D341Med (cell line): ENCODE measurements around the gene GHDC.

Experiments used
- DNase-seq: peaks from one replicate; pipeline ENCODE4 v3.0.0; 2012; ENCODE audit warnings: low spot score

GHDC gene

DNA sequence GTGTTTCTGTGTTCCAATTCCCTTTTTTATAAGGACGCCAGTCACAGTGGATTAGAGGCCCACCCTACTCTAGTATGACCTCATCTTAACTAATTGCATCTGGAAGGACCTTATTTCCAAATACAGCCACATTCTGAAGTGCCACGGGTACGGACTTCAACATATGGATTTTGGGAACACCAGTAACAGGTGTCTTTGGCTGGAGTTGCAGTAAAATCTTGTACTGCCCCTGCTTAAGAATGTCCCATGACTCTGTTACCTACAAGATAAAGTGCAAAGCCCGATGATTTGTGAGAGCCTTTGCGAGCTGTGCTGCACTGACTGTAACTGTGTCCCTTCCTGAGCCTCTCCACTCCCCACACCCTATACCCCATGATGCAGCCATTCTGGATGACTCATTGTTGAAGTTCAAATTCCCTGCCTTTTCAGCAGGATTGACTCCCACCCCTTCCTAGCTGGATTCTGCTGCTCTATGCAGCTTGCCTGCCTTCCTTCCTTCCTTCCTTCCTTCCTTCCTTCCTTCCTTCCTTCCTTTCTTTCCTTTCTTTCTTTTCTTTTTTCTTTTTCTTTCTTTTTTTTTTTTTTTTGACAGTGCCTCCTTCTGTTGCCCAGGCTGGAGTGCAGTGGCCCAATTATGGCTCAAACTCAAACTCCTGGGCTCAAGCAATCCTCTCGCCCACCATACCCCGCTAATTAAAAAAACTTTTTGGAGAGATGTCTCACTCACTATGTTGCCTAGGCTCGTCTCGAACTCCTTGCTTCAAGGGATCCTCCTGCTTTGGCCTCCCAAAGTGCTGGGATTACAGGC, 11.2 kb downstream of the GHDC start:
- DNase-seq: no peak

- no peak for DNase-seq
Observed at GRCh38 chr17:42181851-42182207, 12.5 kb downstream of the GHDC start.

DNA sequence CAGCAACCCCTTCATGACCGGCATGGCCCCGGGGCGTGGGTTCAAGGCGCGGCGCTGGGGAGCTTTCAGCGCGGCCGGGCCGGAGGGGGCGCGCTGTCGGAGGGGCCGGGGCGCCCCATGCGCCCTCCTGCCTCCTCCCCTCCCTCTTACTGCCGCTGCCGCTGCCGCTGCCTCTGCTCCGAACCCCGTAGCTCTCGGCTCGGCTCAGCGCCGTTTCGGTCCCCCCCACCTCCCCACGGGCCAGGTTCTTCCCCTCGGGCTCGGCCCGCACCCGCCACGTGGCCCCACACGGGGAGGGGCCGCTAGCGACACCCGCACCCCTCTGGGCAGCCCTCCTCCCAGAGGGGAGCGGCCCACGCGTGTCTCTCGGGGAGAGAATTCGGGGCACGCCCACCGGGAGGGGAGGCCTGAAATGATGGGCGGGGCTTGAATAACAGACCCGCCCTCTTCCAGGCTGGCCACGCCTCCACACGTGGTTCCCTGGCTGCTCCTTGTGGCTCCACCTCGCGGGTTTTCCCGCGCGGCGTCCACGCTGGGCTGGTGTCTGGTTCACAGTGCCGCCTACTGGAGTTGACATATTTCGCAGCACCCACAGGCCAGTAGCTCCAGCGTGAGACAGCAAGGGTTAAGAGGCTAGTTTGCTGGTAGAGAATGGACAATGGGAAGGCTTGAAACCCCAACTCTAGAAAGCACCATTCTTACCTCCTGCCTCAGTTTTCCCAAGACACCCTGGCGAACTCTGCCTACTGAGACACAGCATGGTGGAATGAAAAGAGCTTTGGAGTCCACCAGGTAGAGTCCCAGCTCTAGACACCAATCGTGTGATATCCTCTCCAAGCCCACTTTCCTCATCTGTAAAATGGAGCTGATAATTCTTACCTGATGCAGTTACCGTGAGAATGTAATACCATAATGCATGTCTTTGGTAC, 13.1 kb downstream of the GHDC start, which contains the start of gene KCNH4:
TSS of gene KCNH4 (minus strand) at position 221 of the 929 bp plus-strand sequence. CDS start at position 24, 197 bp downstream.
- DNase-seq: peak; percentile 99

- peak; percentile 58 for DNase-seq
Observed at GRCh38 chr17:42180411-42180921, 13.8 kb downstream of the GHDC start.

DNA sequence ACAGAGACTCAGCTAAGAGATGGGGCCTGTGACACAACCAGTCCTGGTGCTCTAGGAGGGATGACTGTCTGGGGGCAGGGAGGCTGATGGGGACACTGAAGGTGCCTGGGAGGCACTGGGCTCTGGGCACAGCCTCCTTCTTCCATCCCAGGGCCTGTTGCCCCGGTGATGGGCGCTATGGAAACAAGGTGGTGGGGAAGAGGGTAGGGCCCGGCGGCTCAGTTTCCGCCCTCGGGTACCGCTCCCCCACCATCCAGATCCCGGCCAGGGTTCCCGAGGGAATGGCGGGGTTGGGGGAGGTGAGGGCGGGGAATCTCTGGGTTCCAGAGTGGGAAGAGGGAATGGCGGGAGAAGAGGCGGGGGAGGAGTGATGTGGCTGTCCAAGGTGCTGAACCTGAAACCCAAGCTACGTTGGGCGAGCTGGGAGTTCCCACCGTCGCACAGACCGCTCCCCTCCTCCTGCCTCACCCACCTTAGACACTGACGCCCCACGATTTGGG, 14.3 kb downstream of the GHDC start:
- peak; percentile 62 for DNase-seq

DNA sequence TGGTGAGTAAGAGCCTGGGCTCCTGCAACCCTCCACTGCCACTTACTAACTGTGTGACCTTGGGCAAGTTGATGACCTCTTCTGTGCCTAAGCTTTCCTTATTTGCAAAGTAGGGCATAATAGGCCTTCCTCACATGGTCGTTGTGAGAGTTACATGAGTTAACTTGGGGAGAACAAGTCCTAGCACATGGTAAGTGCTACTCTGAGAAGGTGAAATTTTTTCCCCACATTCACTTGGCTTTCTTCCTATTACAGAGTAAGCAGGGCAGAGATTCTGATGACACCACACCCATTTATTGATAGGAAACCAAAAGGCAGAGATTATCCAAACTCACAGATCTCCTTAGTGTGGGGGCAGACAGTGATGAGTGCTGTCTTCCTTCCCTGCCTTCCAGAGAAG, 15.0 kb downstream of the GHDC start:
- DNase-seq: no peak

GRCh38 chr17:42178817-42179216, 15.5 kb downstream of the GHDC start:
- DNase-seq: no peak

DNA sequence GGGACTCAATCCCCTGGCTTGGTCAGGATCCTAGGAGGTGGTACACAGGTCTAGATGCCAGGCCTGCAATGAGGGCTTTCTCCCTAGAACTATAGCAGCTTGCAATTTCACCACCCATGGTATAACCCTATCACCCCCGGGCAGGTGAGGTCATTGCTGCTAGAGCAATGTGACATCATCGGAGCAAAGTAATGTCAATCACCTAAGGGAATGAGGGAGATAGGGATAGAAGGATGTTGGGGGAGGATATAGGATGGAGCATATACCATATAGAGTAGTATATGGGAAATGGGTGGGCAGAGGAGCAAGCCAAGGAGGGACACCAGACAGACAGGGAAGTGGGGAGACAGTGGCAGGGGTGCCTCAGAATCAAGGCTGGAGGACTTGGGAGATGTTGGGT, 16.6 kb downstream of the GHDC start:
- no peak for DNase-seq

DNA sequence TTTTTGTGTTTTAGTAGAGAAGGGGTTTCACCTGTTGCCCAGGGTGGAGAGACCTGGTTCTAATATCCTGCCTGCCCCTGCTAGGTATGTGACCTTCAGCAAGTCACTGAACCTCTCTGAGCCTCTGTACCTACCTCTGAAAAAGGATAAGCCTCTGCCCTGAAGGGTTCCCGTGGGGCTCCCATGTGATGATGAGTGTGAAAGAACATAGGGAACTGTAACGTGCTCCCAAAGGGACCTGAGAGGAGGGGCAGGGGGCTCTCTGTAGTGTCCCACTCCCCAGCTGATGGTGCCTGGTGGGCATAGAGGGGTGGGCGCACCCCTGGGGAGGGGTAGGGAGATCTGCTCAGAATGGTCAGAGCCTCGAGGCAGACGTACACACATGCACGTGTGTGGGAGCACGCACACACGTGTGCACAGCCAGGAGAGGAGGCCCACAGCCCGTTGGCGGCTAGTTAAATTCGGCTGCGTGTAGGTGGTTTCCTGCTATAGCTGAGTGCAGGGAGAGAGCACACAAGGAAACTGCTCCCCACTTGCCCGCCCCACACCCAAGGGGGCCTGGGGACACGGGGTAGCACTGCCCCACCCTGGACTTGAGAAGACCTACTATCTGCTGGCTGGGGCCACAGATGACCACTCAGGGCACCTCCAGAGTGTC, 20.0 kb downstream of the GHDC start:
- no peak for DNase-seq

DNA sequence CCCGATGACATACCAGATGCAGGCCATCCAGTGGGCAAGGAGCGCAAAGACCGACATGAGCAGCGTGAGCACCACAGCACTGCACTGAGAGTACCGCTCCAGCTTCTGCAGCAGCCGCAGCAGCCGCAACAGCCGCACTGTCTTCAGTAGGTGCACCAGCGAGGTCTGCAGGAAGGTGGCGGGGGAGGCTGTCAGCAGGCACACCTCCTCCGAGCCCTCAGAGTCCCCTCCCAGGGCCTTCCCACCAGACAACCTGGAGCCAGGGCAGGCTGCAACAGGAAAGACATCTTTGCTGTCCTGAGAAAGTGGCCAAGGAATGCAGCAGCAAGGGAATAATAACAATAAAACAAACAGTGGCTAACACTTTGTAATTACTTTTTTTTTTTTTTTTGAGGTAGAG, 22.5 kb downstream of the GHDC start:
- DNase-seq: no peak

GRCh38 chr17:42169351-42169750, 24.9 kb downstream of the GHDC start:
- no peak for DNase-seq

GRCh38 chr17:42167807-42168206, 26.5 kb downstream of the GHDC start:
- DNase-seq: no peak

GRCh38 chr17:42166196-42166763, 28.0 kb downstream of the GHDC start:
- DNase-seq: no peak

DNA sequence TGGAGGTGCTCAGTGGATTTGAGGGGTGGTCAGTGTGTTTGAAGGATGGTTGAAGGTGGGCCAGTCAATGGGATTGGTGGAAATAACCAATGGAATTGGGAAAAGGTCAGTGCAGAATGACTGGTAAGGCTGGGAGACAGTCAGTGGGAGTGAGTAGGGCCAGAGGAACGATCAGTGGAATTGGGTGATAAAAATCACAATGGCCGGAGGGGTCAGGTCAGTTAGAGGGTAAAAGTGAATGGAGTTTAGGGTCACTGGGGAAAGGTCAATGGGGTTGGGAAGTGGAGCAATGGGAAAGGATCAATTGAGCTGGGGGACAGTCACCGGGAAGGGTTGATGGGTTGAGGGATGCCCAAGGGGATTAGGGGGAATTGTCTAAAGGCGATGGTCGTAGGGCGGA, 28.5 kb downstream of the GHDC start:
- DNase-seq: no peak

- no peak for DNase-seq
Observed at GRCh38 chr17:42163696-42164407, 30.4 kb downstream of the GHDC start.

- DNase-seq: peak; percentile 71
Observed at GRCh38 chr17:42163113-42163512, 31.2 kb downstream of the GHDC start.

- no peak for DNase-seq
Observed at GRCh38 chr17:42160531-42160910, 33.8 kb downstream of the GHDC start.

- DNase-seq: no peak
Observed at GRCh38 chr17:42159796-42160530, 34.3 kb downstream of the GHDC start.

DNA sequence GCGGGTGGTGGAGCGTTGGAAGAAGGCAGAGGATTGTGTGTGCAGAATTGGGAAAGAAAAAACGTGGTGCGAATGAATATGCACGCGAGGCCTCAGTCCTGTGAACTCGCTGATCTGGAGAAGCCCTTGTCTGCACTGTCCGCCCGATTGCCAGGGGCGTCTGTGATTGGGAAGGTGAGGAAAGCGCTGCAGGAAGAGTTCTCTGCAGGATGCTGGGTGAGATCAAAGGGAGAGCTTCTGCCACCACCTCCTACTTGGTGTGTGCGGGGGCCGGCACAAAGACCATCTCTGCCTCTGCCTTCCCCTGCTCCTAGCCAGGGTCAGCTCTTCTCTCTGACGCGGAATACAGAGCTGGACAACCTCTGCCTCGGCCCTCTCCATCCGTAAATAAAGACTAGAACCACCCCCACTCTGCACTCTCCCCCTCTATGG, 38.7 kb downstream of the GHDC start:
- DNase-seq: no peak
